Neural cell (in vitro differentiated cells): ENCODE results near the gene GSDMA.

Source experiments
- EP300 ChIP-seq: fragments of 450-650 bp; conservative IDR thresholded peaks from 2 replicates; pipeline ENCODE4 v1.6.1; 2014; ENCODE audit warnings: antibody characterized with exemption, mild to moderate bottlenecking, moderate library complexity; ENCODE audit not compliant: poor library complexity, severe bottlenecking
- EZH2 ChIP-seq: fragments of 200-600, 300-800 bp; shearing (Covaris generic), sonication (generic); IDR thresholded peaks from 2 replicates; pipeline ENCODE4 v1.6.1; 2014; ENCODE audit warnings: antibody characterized with exemption, low read length, borderline replicate concordance, mild to moderate bottlenecking; ENCODE audit not compliant: insufficient read depth, poor library complexity, severe bottlenecking
- POLR2AphosphoS5 ChIP-seq: IDR thresholded peaks from 2 replicates; pipeline ENCODE4 v1.6.1; 2012
- RAD21 ChIP-seq: fragments of 450-650 bp; conservative IDR thresholded peaks from 2 replicates; pipeline ENCODE4 v1.6.1; 2014; ENCODE audit warnings: antibody characterized with exemption, mild to moderate bottlenecking, moderate library complexity
- SMC3 ChIP-seq: fragments of 450-650 bp; conservative IDR thresholded peaks from 2 replicates; pipeline ENCODE4 v1.6.1; 2014; ENCODE audit warnings: antibody characterized with exemption, mild to moderate bottlenecking, moderate library complexity; ENCODE audit not compliant: poor library complexity
- TAF1 ChIP-seq: IDR thresholded peaks from 2 replicates; pipeline ENCODE4 v1.6.1; 2012; ENCODE audit warnings: low read depth
- TF ChIP-seq, protein P1 (sequence below): fragments of 450-650 bp; IDR thresholded peaks from 2 replicates; pipeline ENCODE4 v1.5.1; 2014; ENCODE audit warnings: antibody characterized with exemption, mild to moderate bottlenecking, moderate library complexity; ENCODE audit not compliant: poor library complexity, severe bottlenecking
- TF ChIP-seq, protein P2 (sequence below): IDR thresholded peaks from 2 replicates; pipeline ENCODE4 v1.6.1; 2012; ENCODE audit warnings: borderline replicate concordance

- TF ChIP-seq EZH2 = no peak
- TF ChIP-seq, protein P1, sequence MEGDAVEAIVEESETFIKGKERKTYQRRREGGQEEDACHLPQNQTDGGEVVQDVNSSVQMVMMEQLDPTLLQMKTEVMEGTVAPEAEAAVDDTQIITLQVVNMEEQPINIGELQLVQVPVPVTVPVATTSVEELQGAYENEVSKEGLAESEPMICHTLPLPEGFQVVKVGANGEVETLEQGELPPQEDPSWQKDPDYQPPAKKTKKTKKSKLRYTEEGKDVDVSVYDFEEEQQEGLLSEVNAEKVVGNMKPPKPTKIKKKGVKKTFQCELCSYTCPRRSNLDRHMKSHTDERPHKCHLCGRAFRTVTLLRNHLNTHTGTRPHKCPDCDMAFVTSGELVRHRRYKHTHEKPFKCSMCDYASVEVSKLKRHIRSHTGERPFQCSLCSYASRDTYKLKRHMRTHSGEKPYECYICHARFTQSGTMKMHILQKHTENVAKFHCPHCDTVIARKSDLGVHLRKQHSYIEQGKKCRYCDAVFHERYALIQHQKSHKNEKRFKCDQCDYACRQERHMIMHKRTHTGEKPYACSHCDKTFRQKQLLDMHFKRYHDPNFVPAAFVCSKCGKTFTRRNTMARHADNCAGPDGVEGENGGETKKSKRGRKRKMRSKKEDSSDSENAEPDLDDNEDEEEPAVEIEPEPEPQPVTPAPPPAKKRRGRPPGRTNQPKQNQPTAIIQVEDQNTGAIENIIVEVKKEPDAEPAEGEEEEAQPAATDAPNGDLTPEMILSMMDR = no peak
- no peak for TF ChIP-seq POLR2AphosphoS5
- no peak for TF ChIP-seq TAF1
- TF ChIP-seq SMC3 = no peak
- TF ChIP-seq, protein P2, sequence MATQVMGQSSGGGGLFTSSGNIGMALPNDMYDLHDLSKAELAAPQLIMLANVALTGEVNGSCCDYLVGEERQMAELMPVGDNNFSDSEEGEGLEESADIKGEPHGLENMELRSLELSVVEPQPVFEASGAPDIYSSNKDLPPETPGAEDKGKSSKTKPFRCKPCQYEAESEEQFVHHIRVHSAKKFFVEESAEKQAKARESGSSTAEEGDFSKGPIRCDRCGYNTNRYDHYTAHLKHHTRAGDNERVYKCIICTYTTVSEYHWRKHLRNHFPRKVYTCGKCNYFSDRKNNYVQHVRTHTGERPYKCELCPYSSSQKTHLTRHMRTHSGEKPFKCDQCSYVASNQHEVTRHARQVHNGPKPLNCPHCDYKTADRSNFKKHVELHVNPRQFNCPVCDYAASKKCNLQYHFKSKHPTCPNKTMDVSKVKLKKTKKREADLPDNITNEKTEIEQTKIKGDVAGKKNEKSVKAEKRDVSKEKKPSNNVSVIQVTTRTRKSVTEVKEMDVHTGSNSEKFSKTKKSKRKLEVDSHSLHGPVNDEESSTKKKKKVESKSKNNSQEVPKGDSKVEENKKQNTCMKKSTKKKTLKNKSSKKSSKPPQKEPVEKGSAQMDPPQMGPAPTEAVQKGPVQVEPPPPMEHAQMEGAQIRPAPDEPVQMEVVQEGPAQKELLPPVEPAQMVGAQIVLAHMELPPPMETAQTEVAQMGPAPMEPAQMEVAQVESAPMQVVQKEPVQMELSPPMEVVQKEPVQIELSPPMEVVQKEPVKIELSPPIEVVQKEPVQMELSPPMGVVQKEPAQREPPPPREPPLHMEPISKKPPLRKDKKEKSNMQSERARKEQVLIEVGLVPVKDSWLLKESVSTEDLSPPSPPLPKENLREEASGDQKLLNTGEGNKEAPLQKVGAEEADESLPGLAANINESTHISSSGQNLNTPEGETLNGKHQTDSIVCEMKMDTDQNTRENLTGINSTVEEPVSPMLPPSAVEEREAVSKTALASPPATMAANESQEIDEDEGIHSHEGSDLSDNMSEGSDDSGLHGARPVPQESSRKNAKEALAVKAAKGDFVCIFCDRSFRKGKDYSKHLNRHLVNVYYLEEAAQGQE = no peak
- TF ChIP-seq EP300 = no peak
- TF ChIP-seq RAD21 = no peak
These were observed 42.7 kb downstream of the GSDMA start for GRCh38 chr17:40005520-40005919.
